GM18502 (cell line): ENCODE results near the gene WWC2.
"Not testable (repeated sequence)": the region's sequence is repeated elsewhere in the genome, so short reads cannot be mapped to it uniquely, and the experiment has no call there.

Experiments used
- ATAC-seq: cut with Tn5 transposase; IDR thresholded peaks from one replicate; pipeline ENCODE4 v1.9.1; 2021; ENCODE audit warnings: mild to moderate bottlenecking; ENCODE audit not compliant: unreplicated experiment, poor library complexity

Gene WWC2

GRCh38 chr4:183320211-183321059, 221.4 kb downstream of the WWC2 start, which contains the start of gene CLDN22:
CLDN22 (minus strand) TSS chr4:183320276; CDS start chr4:183320218, 58 bp downstream.
- ATAC-seq: no peak

DNA sequence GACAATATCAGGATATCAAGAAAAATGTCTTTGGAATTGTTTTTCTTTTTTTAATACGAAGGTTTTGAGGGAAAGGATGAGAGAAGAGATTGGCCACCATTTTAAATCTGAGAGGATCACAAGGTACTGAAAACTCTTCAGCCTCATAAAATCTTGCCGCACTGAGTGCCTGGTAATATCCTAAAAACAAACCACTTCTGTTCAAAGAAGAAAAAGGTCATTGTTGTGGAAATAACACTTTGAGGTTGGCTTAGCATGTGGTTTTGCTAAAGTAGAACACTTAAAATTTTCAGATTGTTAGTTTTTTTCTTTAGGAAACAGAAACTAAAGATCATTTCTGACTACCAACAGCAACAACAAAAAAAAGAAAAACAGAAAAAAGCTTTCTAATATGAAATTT, 222.0 kb downstream of the WWC2 start:
- ATAC-seq: no peak

- no peak for ATAC-seq
Measured at GRCh38 chr4:183321516-183321915, 222.5 kb downstream of the WWC2 start.

- no peak for ATAC-seq
Measured at GRCh38 chr4:183322326-183322725, 223.3 kb downstream of the WWC2 start, which contains the start of gene CLDN24. CLDN24 (minus strand) TSS chr4:183322426; CDS start chr4:183322426, 0 bp downstream.

DNA sequence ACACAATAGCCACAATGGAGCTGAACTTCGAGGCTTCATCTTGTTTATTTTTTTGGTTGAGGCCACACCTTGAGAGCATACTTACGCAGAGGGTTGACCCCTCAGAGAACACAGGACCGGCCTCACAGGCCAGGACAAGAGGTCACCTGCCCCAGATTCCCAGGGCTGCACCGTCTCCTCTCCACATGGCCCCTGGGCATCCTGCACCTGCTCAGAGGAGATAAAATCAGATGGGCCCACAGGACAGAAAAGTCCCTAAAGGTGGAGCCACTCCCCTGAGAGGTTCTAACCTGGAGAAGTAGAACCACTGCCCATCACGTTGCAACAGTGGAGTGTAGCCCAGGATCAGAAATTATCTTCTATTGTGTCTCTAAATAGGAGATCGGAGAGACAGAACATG, 224.2 kb downstream of the WWC2 start:
- no peak for ATAC-seq

DNA sequence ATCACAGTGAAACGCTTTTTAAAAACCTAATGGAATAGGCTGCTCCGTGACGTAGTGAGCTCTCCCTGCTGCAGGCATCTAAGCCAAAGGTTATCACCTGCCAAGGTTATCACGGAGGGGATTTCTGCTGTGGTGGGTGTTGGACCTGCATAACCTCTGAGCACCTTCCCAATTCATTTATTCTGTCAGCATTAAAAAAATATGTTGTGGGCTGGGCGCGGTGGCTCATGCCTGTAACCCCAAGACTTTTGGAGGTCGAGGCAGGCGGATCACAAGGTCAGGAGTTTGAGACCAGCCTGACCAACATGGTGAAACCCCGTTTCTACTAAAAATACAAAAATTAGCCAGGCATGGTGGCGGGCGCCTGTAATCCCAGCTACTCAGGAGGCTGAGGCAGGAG, 225.0 kb downstream of the WWC2 start:
- not testable (repeated sequence) for ATAC-seq

DNA sequence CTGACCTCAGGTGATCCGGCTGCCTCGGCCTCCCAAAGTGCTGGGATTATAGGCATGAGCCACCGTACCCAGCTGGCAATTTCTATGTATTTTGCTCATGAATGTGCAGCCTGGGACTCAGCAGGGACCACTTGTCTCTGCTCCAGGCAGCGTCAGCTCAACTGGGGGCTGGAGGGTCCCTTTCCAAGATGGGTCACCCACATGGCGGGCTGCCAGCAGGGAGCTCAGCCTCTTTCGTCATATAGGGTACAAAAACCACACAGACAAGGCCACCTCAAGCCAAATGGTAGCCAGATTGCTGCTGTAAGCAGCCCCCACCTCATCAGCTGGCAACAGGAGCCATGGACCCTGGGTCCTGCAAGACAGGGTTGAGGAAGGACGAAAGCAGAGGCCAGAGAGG, 225.6 kb downstream of the WWC2 start:
- no peak for ATAC-seq

- not testable (repeated sequence) for ATAC-seq
Measured at GRCh38 chr4:183326387-183326786, 227.3 kb downstream of the WWC2 start.

- ATAC-seq: no peak
Measured at GRCh38 chr4:183326853-183327252, 227.8 kb downstream of the WWC2 start.

DNA sequence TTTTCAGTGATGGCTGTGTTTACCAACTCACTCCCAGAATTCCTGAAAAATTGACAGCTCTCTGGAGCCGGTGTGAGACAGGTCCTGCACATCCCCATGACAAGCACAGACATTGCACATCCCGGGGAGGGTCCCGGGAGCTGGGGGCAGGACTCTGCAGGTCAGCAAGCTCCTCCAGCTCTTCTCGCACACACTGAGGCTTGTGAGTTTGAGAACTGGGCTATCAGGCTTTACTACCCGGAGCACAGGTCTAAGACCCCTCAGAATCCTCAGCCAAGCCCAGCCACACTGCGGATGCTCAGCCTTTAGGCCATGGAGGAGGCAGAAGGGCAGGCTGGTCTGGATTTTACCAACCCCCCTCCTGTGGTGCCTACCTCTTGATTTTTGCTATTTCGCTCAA, 228.8 kb downstream of the WWC2 start:
- no peak for ATAC-seq

GRCh38 chr4:183328832-183329231, 229.8 kb downstream of the WWC2 start:
- no peak for ATAC-seq

- ATAC-seq: no peak
Measured at GRCh38 chr4:183329244-183329643, 230.2 kb downstream of the WWC2 start.

DNA sequence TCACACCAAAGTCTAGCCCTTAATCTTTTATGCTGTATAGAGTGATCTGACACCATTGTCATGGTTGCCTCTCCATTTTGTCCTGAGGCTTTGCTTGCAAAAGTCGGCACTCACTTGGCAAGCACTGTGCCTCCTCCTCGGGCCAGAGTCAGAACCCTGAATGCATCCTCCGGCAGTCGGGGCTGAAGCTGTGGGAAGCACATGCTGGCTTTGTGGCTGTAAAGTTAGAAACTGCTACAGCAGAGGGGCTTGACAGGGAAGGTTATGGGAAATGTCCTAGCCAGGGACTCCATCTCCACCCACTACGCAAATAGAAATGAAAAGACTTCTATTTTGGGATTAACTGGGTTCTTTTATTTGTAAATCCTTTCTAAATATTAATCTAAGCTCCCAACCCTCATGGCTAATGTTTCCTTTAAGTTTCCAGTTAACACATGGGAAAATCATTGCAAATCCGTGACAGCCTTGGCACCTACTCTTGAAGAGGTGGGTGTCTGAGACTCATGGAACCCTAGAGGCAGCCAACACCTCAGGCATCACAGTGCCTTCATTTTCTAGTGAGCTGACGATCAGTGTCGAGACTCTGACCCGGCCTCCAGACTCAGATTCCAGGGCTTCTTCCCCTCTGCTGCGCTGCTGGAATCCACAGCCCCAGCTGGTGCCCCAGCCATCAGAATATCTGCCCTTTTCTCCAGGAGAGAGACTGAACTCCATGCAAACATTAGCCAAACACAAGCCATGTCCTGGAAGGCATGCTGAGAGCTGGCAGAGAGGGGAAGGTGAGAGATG, 231.1 kb downstream of the WWC2 start:
- no peak for ATAC-seq

- no peak for ATAC-seq
Measured at GRCh38 chr4:183330841-183331240, 231.8 kb downstream of the WWC2 start.

DNA sequence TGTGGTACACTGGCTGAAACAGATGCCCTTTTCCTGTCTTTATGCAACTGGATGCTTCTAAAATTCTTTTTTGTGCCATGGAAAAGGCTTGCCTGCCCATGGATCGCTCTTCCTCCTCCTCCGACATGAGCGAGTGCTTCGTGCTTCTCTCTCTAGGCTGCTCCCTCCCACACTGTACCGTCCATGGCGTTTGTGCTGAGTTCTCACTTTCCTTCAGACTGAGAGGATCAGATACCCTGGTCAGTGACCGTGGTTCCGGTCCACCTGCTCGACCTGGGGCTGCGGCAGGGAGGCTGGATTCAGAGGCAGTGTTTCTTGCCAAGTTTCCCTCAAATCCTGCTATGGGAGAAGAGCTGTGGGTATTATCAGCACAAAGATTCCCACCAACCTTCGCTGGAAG, 233.4 kb downstream of the WWC2 start:
- no peak for ATAC-seq

DNA sequence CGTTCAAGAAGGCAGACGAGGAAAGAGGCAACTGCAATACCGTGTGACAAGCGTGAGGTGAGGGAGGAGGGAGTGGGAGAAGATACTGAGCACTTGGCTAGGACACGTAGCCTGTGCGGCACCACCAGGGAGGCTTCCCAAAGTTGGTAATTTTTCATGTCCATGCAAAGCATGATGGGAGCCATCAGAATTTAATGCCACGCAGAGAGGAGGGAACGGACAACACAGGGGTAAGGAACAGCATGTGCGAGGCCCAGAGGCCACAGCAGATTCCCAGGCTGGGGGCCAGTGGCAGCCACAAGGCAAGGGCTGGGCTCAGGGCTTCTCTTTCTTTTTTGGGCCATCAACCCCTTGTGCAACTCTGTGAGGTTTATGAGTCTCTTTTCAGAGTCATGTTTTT, 234.1 kb downstream of the WWC2 start:
- no peak for ATAC-seq

DNA sequence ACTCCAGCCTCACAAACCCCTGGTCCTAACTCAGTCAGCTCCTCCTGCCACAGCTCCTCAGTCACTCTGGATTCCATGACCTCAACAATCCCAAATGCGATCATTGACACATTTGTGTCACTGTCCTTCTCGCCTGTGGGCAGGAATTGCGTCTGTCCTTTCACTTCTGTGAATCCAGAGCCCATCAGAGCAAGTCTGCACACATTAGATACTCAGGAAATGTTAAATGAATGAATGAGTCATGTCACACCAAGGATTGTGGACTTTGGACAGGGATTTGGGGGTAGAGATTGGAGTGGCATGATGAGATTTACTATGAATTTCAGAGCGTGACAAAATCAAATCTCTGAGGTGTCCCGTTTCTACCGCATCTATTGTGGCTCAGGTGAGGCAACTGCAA, 234.9 kb downstream of the WWC2 start:
- no peak for ATAC-seq

GRCh38 chr4:183335369-183335940, 236.4 kb downstream of the WWC2 start:
- no peak for ATAC-seq

DNA sequence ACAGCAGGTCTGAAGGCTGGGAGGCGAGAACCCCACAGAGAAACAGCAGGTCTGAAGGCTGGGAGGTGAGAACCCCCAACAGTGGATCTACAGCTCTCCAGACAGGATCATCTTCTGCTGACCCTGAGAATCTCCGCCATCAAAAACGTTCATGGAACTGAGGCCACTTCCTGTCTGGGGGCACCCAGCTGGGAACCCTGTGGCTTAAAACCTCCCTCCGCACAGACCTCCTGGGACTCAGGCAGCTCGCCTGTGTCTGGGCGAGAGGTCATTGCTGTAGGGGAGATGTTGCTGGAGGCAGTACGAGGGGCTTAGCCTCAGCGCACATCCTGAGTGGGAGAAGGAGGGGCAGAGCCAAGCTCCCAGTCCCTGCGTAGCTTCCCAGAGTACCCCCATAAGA, 238.3 kb downstream of the WWC2 start:
- ATAC-seq: no peak

DNA sequence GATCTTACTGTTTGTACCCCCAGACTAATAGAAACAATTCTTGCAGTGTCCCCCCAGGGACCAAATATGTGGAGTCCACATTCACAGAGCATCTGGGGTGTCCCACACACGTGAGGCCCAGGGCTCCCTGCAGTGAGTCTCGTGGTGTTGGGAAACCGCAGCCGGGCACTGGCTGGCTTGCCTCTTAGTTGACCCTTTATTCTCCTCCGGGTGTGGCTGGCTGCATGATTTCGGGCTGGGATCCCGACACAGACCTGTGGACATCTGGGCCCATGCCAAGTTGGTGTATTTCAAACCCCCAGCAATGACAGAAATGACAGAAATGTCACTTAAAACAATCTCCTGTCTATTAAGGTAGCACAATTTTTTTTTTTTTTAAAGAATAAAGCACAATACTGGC, 238.8 kb downstream of the WWC2 start:
- no peak for ATAC-seq
